GM12801 (cell line): ENCODE data around the gene AADACL2.

ENCODE experiments used
- TF ChIP-seq, protein P1 (sequence below): IDR thresholded peaks from one replicate; pipeline ENCODE4 v1.5.1; 2011; ENCODE audit warnings: control low read depth; ENCODE audit not compliant: insufficient read length; ENCODE audit errors: extremely low read depth

AADACL2 gene

DNA sequence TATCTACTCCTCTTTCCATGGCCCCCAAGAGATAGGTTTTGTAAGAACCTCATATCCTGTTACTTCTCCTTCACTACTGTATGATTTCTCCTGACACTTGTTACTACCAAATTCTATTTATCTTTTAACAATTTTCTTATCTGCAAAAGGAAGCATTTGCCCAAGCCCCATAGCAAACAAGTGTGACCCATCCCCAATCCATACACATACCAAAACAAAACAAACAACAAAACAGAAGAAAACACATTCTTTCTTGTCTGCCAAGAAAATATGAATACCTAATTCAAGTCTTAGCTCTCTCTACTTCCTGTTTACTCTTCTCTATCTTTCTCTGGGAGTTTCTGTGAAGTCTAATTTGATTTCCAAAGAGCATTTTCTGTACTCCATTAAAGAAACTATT, 41.2 kb downstream of the AADACL2 start:
- TF ChIP-seq, protein P1, sequence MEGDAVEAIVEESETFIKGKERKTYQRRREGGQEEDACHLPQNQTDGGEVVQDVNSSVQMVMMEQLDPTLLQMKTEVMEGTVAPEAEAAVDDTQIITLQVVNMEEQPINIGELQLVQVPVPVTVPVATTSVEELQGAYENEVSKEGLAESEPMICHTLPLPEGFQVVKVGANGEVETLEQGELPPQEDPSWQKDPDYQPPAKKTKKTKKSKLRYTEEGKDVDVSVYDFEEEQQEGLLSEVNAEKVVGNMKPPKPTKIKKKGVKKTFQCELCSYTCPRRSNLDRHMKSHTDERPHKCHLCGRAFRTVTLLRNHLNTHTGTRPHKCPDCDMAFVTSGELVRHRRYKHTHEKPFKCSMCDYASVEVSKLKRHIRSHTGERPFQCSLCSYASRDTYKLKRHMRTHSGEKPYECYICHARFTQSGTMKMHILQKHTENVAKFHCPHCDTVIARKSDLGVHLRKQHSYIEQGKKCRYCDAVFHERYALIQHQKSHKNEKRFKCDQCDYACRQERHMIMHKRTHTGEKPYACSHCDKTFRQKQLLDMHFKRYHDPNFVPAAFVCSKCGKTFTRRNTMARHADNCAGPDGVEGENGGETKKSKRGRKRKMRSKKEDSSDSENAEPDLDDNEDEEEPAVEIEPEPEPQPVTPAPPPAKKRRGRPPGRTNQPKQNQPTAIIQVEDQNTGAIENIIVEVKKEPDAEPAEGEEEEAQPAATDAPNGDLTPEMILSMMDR = no peak

DNA sequence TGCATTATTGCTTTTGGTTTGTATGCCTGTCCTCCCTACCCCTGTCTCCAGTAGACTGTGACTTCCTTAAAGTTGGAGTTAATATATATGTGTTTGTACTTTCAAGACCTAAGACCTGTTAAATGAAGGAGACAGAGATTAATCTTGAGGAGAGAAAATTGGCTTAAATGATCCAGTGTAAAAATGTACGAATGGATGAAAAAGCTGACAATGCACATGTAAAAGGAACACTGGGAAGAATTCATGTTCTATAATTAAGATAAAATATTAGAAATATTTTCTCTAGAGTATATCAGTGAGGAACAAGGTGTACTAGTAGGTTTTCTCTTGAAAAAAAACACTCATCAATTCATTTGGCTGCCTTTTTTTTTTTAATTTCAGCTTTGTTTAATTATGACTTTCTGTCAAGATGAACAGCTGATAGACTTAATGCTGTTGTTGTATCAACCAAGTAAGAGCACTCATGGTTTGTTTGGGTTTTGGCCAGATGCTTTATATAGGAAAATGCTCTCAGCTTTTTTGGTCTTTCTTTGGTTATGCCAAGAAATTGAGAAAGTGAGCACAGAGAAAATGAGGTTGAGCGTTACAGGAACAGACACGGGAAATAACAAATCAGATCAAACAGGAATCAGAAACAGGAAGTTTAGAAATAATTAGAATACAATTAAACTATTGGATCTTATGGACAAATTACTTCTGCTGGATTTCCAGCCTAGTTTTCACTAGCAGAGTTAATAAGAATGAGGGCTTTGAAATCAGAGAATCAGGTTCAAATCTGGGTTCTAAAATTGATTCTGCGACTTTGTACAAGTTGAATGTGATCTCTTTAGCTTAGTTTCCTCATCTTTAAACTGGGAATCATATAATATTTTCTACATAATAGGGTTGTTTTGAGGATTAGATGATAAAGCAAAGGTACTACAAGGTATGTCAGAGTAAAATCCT, 41.9 kb downstream of the AADACL2 start:
- TF ChIP-seq, protein P1 = no peak

DNA sequence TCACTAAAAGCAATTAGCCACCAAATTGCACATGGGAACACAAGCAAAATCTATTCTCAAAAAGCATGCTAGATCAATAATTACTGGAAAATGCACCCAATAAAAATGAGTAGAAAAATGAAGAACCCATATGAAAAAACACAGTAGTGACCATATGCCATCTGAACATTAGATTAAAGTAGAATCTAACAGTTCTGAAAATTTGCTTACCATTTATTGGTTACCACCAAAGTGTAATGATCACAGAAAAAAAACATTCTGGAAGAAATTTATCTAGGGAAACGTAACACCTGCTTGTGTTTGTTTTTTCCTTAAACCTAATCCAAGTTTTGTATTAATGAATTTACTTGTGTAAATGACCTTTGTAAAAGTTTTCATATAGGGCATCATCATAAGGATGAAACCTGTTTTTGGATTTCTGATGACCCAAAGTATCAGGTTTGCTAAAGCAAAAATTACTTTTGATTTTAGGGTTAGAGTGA, 42.6 kb downstream of the AADACL2 start:
- TF ChIP-seq, protein P1 = no peak

DNA sequence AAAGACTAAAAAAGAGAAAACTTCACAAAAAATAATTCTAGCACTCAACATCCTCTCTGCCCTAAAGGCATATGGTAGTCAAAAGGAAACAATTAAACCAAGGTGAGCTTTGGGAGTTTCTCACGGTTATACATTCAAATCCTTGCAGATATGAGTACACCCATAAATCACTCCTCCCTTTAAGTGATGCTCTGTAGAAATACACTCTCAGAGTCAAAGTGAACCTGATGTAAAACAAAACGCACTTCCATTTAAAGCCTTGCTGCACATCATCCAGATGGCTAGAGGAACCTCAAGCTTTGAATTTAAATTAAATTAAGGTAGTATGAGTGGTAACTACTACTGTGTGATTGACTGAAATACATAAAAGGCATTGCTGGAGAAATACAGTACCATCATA, 44.2 kb downstream of the AADACL2 start:
- TF ChIP-seq, protein P1 = no peak

DNA sequence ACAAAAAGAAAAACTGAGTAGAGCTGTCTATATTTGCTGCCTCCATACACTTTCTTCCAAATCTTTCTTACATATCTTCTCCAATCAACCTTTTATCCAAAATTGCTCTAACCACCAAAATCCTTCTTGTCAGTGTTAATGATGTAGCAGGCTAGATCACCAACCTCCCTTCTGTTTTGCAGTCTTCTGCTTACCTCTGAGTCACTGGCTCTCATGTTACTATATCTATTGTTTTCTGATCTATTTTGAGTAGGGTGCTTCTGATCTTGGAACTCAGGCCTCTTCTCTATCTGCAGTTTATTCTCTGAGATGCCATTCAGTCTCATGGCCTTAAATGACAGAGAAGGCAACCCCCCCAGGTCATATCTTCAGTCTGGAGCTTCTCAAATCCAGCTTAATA, 53.9 kb downstream of the AADACL2 start:
- TF ChIP-seq, protein P1 = no peak

DNA sequence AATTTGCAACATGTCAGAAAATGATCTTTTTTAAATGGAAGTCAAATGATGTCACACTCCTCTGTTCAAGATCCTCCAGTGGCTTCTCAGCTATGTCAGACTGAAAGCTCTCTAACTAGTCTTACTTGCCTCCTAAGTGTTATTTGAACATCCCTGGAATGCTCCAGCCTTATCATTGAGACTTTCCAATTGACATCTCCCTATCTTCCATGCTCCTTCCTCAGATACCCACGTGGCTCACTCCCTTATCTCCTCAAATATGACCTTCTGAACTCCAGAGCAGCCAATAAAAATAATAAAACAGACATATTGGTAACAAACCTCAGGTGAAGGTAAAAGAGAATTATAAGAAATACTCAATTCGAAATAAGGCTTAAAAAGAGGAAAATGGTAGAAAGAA, 54.7 kb downstream of the AADACL2 start:
- TF ChIP-seq, protein P1 = no peak

DNA sequence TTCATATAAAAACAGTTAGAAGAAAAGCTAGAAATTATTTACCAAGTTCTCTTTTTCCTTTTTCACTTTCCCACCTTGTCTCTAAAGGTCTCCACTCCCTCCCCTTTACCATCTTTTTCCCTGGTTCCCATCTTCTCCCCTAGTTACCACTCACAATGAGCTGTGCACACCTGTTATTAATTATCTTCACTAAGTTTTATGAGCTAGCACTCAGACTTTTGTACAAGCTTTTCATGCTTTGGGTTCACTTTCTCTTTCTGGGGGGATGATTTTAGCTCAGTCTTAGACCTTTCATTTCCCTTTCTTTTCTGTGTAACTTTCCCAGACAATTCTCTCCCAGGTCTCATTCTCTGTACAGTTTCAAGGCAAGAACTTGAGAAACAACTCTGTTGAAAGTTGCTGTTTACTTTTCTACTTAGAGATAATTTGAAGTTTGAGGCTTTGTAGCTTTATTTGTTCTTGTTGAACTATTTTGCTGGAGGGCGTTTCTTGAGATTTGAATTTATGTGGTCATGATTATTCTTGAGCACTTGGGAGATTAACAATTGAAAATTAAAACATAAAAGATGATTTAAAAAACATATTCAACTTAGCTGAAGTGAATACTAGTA, 56.2 kb downstream of the AADACL2 start:
- TF ChIP-seq, protein P1 = no peak
